GM18861 (cell line): ENCODE data around the gene STK26.
"Not testable (repeated sequence)": the region's sequence is repeated elsewhere in the genome, so short reads cannot be mapped to it uniquely, and the experiment has no call there.

Source experiments
- ATAC-seq: cut with Tn5 transposase; IDR thresholded peaks from one replicate; pipeline ENCODE4 v1.9.1; 2021; ENCODE audit not compliant: unreplicated experiment

Gene STK26

GRCh38 chrX:132092439-132093065 is 69.5 kb downstream of the STK26 start:
- ATAC-seq = peak; percentile 96

- no peak for ATAC-seq
Observed at GRCh38 chrX:132093239-132093860, 70.2 kb downstream of the STK26 start.

- no peak for ATAC-seq
Observed at GRCh38 chrX:132094164-132094563, 71.1 kb downstream of the STK26 start.

- ATAC-seq = not testable (repeated sequence)
Observed at GRCh38 chrX:132098704-132099103, 75.6 kb downstream of the STK26 start.

- ATAC-seq = no peak
Observed at GRCh38 chrX:132101206-132101605, 78.1 kb downstream of the STK26 start.

GRCh38 chrX:132101799-132102198 is 78.7 kb downstream of the STK26 start:
- ATAC-seq = no peak

- ATAC-seq = no peak
Observed at GRCh38 chrX:132107291-132107690, 84.2 kb downstream of the STK26 start.

- ATAC-seq = no peak
Observed at GRCh38 chrX:132114607-132115006, 91.5 kb downstream of the STK26 start.

- ATAC-seq = no peak
Observed at GRCh38 chrX:132115792-132116191, 92.7 kb downstream of the STK26 start.

GRCh38 chrX:132118358-132118757 is 95.3 kb downstream of the STK26 start:
- ATAC-seq = no peak

- ATAC-seq = no peak
Observed at GRCh38 chrX:132119283-132119682, 96.2 kb downstream of the STK26 start.

GRCh38 chrX:132119821-132120515 is 96.9 kb downstream of the STK26 start:
- ATAC-seq = no peak

GRCh38 chrX:132120913-132121312 is 97.8 kb downstream of the STK26 start:
- no peak for ATAC-seq
